Measurements from ENCODE around the gene C1QTNF5. TPM values are rescaled to one million over a fixed set of nuclear protein-coding genes. Genes with fewer than 3 reads are reported as not detected.

Gene C1QTNF5
- total and polyA plus RNA-seq, 2 of the 8 experiments (the other 6 are each of a cell fraction or from before 2014, with no cell fraction given) = 2.2 to 2.7 TPM

DNA sequence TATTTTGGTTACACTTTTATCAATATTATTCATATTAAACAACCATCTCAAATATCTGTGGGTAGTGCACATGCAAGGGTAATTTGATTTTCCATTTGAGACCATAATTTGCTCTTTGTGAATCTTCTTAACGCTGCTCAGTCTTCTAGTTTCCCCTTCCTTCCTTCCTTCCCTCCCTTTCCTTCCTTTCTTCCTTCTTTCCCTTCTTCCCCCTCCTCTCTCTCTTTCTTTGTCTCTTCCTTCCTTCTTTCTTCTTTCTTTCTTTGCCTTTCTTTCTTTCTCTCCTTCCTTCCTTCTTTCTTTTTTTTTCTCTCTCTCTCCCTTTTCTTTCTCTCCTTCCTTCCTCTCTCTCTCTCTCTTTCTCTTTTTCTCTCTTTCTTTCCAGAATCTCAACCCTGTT lies 10.4 kb downstream of the C1QTNF5 start (continued):
- TF ChIP-seq KDM1A (IDR thresholded peaks at IDR 0.05; ENCODE audit: borderline replicate concordance, low read length) (no peak), POLR2AphosphoS5 (IDR thresholded peaks at IDR 0.05; ENCODE audit: low read depth, low read length) (no peak), NANOG (IDR thresholded peaks at IDR 0.05; ENCODE audit: insufficient read depth, low read depth, low read length, poor library complexity, severe bottlenecking) (no peak), ZNF274 (IDR thresholded peaks at IDR 0.05; ENCODE audit: borderline replicate concordance, extremely low read depth, low read length) (no peak), CHD1 (IDR thresholded peaks at IDR 0.05; ENCODE audit: low read depth, low read length) (no peak), SRF (IDR thresholded peaks at IDR 0.05; ENCODE audit: low read depth, low read length) (no peak)

Data from H1 (cell line).